DMS79 treated with DMSO at 0.1 percent for 48 hours (cell line): ENCODE data around the gene PRKCQ.

Source experiments
- DNase-seq: peaks from one replicate; lab custom pipeline; 2025; lab: John Stamatoyannopoulos, UW

Gene PRKCQ

DNA sequence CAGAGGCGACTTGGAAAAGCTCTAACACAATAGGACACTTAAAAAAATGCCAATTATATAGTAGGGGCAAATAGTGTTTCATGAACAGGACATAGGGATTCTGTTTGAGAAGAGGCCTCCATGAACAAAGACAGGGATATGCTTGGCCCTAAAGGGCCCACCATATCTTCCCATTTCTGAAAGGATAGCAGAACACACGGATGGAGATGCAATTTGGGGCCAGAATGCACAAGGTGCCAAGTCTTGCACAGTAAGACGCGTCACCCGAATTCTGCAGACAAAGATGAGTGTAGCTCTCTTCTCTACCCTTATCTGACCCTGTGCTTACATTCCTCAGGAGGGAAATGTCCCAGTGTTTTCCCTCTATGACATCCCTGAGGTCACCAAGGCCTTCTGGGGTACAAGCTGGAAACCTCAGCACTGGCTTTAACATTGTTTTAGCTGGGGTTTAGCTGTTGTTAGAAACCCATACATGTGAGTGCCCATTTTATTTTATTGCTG, 12.8 kb downstream of the PRKCQ start:
- no peak for DNase-seq

DNA sequence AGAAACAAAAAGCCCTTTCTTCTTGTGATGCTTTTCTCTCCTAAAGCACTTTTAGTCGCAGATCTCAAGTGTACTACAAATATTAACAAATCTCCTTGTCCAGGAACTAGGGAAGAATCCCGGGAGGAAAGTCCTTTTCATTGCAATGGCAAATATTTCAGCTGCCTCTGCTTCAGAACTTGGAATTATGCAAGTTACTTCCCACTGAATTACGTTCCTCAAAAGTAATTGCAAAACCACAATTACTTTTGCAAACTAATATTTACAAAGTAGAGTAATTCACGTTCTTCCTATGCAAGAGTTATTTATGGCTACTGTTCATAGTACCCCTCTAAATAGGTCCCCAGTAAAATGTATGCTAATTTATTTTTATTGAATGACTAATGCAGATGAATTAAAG, 14.5 kb downstream of the PRKCQ start:
- no peak for DNase-seq

DNA sequence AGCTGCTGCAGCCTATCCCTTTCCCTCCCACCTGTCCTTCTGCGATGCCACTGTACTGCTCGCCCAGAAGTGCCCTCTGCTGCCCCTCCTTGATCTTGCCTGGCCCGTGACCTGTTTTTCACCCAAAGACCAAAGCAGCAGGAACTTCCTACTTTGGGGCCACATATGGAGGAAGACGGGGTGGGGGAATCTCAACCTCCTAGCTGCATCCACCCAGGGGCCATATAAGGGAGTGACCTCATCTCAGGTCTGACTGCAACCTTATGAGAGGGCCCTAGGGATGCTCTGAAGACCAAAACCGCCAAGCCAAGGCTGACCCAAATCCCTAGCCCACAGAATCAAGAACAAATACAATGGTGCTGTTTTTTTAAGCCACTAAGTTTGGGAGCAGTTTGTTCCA, 15.7 kb downstream of the PRKCQ start:
- DNase-seq: no peak

DNA sequence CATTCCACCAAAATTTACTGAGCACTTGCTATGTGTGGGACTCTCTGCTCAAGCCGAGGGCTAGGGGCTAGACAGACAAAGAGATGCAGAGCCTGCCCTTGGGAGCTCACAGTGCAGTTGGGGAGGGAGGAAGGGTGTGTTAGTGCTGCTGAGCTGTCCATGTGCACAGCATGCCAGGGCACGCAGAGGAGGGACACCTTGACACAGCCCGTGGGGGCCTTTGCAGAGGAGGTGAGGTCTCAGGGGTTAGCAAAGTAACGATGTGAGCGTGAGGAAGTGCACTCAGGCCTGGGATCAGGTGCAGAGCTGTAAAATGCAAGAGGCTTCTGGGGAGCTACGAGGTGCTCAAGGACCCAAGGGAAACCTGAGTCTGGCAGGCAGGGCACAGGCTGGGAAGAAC, 16.3 kb downstream of the PRKCQ start:
- DNase-seq: no peak

- no peak for DNase-seq
These were observed 17.0 kb downstream of the PRKCQ start for GRCh38 chr10:6563075-6563474.

GRCh38 chr10:6562221-6562620, 17.9 kb downstream of the PRKCQ start:
- DNase-seq: no peak

DNA sequence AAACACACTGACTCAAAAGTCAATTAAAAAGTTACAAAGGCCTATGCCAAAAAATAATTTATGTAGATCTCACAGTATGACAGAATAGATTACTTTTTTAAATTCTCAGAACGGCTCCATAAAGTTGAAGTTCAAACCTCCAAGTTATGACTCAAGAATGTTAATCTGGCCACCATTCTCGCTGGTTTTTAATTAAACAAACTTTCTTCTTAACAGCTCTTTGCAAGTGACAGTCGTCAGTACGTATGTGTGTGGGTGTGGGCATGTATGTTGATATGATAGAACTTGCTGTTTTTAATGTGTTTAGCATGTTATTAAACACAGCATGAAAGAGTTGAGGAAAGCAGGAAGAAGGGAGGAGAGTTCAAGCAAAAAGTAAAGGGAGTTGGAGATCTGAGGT, 18.5 kb downstream of the PRKCQ start:
- DNase-seq: no peak

- DNase-seq: no peak
These were observed 21.2 kb downstream of the PRKCQ start for GRCh38 chr10:6558759-6559461.

DNA sequence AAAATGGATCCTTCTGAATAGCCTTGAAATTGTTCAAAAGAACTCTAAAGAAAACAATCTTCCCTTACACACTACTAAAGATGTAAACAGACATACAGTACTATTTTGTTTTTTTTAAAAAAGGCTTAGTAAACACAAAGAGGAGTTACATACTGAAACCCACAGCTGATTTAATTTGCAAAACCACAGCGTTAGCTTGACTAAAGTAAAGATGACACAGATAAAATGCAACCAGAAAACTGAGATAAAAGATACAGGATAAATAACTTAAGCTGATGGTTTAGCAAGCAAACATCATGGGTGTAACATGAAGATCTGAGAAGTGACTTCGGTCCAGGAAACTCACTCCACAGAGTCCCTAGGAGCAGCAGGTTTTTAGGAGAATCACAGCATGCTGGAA, 21.8 kb downstream of the PRKCQ start:
- no peak for DNase-seq

DNA sequence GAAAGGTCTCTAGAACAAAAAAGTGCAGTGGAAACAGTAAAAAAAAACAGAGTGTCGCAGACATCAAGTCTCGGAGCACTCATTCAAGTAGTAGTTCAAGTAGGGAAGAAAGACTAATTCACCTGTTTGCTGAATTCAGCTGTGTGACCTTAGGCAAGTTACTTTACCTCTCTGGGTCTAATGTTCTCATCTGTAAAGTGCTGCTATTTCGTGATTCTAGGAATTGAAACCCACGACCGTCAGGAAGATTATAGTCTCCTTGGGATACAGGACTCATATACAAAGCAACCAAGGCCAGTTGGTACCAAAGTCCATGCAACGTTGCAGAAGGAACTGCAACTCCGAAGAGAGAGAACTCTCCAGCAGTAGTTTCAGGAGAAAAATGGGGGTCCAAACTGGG, 26.1 kb downstream of the PRKCQ start:
- DNase-seq: no peak

DNA sequence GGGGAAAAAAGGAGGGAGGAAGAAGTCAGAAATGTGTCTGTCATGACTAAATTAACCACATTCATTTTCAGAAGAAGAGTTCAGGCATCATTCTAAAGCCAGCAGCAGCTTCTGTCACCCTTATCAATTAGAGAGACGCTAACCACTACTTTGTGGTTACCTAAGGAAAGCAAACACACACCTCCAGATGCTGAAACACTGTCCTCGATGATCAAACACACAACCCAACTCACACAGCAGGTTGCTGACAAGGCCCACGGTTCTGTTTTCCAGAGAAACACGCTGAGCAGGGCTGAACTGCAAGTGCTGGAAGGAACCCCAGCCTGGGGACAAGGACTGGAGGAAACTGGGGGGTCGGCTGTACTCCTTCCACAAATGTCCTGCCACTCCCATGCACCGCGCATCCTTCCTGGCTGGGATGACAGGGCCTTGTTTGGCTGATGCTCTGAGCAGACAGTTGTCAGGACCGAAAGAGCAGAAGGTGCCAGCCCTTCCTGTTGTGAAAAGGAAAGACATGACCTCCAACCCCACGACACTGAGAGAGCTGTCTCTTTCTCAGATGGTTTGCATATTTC, 36.6 kb downstream of the PRKCQ start:
- no peak for DNase-seq

DNA sequence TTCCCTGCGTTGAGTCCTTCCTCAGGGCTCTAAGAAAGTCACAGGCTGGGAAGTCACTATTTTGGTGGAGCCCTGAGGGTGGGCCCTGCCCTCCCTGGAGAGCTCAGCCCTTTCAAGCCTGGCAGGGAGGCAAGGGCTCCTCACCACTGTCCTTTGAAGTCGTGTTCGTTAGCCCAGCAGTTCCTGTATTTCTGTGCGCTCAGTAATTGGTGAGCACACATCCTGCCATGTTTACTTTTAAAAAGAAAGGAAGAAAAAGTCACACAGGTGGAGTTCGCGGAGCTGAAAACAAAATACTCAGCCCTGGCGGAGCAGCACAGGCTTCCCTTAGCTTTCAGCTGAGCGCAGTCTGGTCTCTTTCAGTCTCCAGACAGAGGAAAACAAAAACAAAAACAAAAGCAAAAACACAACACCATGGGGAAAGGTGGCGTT, 37.1 kb downstream of the PRKCQ start:
- no peak for DNase-seq

DNA sequence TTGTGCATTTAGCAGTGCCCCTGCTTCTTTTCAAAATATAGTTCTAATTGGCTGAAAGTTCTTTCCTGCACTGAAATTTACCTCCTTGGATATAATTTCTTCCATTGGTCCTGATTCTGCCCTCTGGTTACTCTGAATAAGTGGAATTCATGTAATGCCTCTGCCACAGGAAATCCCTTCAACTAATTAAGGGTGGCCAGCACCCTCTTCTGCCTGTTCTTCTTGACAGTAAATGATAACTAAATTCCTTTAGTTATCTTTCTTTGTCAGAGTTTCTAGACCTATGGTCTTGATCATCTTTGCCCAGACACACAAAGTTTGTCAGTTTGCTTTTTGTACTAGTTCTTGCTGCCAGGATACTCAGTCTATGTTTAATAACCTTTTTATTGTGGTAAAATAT, 40.2 kb downstream of the PRKCQ start:
- DNase-seq: no peak

GRCh38 chr10:6537770-6538169, 42.3 kb downstream of the PRKCQ start:
- DNase-seq: no peak

GRCh38 chr10:6536102-6536501, 44.0 kb downstream of the PRKCQ start:
- DNase-seq: no peak

GRCh38 chr10:6535156-6535764, 44.8 kb downstream of the PRKCQ start:
- no peak for DNase-seq

DNA sequence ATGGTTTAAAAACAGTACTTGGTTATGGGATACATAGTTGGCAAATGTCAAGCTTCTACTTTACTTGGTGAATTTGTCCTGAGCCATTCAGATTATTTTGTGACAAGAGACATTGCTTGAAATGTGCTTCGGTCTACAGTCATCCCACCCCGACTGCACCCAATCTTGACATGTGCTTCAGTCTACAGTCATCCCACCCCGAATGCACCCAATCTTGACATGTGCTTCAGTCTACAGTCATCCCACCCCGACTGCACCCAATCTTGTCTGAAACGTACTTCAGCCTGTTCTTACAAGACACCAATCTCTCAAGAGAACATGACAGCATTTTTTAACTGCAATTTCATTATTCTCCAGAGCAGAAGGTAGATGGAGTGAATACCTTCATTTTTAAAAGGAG, 47.8 kb downstream of the PRKCQ start:
- DNase-seq: no peak

- DNase-seq: no peak
These were observed 49.1 kb downstream of the PRKCQ start for GRCh38 chr10:6530966-6531365.

GRCh38 chr10:6530211-6530840, 49.8 kb downstream of the PRKCQ start:
- DNase-seq: no peak

GRCh38 chr10:6528198-6528950, 51.7 kb downstream of the PRKCQ start:
- no peak for DNase-seq

GRCh38 chr10:6525599-6526165, 54.4 kb downstream of the PRKCQ start:
- no peak for DNase-seq

DNA sequence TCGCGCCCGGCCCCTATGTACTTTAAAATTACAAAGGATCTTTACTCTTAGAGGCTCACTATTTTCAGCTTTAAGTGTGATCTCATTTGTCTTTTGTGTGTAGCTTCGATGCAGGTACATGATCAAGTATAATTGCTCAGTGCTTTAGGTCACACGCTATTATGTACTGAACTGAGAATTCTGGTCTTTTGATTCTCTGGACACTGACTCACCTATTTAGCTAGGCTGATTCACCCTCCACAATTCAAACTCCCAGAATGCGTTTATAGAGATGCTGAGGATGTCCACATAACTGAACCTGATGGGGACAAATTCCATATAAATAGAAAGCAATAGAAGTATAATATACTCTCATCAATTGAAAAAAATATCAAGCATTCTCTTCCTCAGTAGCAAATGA, 57.8 kb downstream of the PRKCQ start:
- DNase-seq: no peak
